Measurements from ENCODE around the gene TMEM119.

- TF ChIP-seq, protein P1, sequence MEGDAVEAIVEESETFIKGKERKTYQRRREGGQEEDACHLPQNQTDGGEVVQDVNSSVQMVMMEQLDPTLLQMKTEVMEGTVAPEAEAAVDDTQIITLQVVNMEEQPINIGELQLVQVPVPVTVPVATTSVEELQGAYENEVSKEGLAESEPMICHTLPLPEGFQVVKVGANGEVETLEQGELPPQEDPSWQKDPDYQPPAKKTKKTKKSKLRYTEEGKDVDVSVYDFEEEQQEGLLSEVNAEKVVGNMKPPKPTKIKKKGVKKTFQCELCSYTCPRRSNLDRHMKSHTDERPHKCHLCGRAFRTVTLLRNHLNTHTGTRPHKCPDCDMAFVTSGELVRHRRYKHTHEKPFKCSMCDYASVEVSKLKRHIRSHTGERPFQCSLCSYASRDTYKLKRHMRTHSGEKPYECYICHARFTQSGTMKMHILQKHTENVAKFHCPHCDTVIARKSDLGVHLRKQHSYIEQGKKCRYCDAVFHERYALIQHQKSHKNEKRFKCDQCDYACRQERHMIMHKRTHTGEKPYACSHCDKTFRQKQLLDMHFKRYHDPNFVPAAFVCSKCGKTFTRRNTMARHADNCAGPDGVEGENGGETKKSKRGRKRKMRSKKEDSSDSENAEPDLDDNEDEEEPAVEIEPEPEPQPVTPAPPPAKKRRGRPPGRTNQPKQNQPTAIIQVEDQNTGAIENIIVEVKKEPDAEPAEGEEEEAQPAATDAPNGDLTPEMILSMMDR (IDR thresholded peaks at IDR 0.05; ENCODE audit: insufficient read depth, low read length), result no peak
- TF ChIP-seq POLR2AphosphoS5 (IDR thresholded peaks at IDR 0.05; ENCODE audit: low read depth) (no peak), GABPA (IDR thresholded peaks at IDR 0.05; ENCODE audit: low read depth) (no peak), REST (IDR thresholded peaks at IDR 0.05; ENCODE audit: insufficient replicate concordance, low read depth) (no peak), SPI1 (IDR thresholded peaks at IDR 0.05; ENCODE audit: borderline replicate concordance, low read depth) (no peak)
Measured at GRCh38 chr12:108581311-108582227, 16.3 kb downstream of the TMEM119 start.
